Left ventricle myocardium superior (tissue), 1 donor: ENCODE data around the gene COL26A1. TPM values are rescaled to one million over a fixed set of nuclear protein-coding genes. Genes with fewer than 3 reads are reported as not detected.

Experiments used
- ATAC-seq: fragments of 200-7000 bp; cut with Tn5 transposase; one replicate; pipeline ENCODE4 v1.9.1; 2020; ENCODE audit warnings: mild to moderate bottlenecking, moderate library complexity
- DNase-seq: peaks from one replicate; pipeline ENCODE4 v3.0.0-alpha.2; 2020
- intact Hi-C: fragments of 100-400 bp; cut with micrococcal nuclease; formaldehyde crosslinking; loops from one replicate; pipeline ENCODE4 v1.11.0; 2022
- total RNA-seq: library from RNA; stranded (reverse); fragmentation: NEBNext Ultra II Directional; extraction: Animal tissue kit (Norgen Biotek cat#: 25700); gene quantifications from one replicate; pipeline ENCODE4 v1.2.1, GENCODE V29; 2021
- donor health status: DM: no; HTN: yes; CAD: no; lungs with severe emphysema.

COL26A1 gene
- total RNA-seq, 1 donor from 2014 or later, result not detected

DNA sequence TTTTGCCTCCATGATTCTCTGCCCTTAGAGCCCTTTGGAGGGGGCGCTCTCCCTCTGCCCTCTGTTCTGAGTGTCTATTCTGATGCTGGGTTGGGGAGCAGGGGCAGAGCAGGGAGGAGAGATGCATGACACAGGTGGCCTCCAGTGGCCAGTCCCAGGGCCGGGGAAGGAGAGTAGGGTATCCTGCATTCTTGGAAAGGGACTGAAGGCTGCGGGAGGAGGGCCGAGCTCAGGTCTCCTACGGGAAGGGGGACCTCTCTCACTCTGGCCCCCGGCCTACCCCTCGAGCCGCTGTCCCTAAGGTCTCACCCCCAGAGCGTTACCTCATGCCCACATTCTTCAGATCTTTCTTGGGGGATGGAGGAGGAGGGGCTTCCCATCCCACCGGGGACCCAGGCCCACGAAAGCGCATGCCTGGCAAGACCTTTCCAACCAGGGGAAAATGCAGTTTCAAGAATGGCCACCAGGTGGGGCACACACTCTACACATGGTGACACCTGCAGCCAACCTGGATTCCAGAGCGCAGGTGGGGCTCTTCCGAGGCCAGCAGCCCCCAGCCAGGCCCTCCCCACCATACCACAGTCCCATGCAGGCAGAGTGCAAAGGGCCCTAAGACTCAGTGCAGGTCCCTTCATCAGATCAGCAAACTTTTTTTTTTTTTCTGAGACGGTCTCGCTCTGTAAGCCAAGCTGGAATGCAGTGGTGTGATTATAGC lies 180.0 kb downstream of the COL26A1 start:
- DNase-seq, result peak; percentile 64
- ATAC-seq, result peak; percentile 58
- intact Hi-C loops, result loop anchor here (5.0 kb wide), 1 partner anchor 730 kb away; no protein-coding TSS in a partner anchor

DNA sequence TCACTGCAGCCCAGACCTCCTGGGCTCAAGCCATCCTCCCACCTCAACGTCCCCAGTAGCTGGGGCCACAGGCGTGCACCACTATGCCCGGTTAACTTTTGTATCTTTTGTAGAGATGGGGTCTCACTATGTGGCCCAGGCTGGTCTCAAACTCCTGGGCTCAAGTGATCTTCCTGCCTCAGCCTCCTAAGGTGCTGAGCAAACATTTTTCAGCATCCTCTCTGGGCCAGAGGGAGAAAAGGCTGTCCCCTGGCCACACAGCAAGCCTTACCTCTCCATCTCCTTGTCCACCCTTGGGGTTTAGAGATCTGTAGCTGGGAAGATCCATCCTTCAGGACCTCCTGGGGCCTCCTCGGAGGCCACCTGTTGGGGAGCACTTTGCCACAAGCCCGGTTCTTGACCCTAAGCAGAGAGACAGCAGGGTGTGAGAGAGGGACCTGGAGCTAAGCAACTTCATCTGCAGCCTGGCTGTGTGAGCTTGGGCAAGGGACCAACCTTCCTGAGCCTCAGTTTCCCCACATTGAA lies 180.6 kb downstream of the COL26A1 start:
- DNase-seq (no peak), ATAC-seq (no peak)

DNA sequence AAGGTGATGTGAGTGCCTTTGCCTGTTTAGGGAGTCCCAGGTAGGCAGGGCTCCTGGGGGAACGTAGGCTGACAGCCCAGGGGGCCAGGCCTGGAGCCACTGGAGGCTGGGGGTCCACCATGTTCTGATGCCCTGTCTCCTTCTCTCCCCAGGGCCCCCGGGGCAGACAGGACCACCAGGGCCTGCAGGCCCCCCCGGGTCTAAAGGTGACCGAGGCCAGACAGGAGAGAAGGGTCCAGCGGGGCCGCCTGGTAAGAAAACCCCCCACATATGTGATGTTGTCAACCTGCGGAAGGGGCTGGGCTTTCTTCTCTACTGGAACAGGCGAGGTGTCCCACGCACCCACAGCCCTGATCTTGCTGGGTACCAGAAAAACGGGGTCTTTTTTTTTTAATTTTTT lies 181.2 kb downstream of the COL26A1 start:
- intact Hi-C loops, result loop anchor here (5.0 kb wide), 1 partner anchor 728 kb away; no protein-coding TSS in a partner anchor
- no peak for ATAC-seq
- DNase-seq, result no peak

More for the DNA sequence above, 180.6 kb downstream of the COL26A1 start:
- intact Hi-C loops, result loop anchor here (5.0 kb wide), 1 partner anchor 729 kb away; no protein-coding TSS in a partner anchor

- ATAC-seq (no peak), DNase-seq (no peak)
- intact Hi-C loops, result no loop called here
Observed at GRCh38 chr7:101545441-101546190, 182.9 kb downstream of the COL26A1 start.

- intact Hi-C loops, result no loop called here
- ATAC-seq (no peak), DNase-seq (no peak)
Observed at GRCh38 chr7:101546308-101546936, 183.7 kb downstream of the COL26A1 start.

- intact Hi-C loops, result no loop called here
- no peak for DNase-seq
Observed at GRCh38 chr7:101547022-101547915, 184.6 kb downstream of the COL26A1 start.

GRCh38 chr7:101547916-101548661 lies 185.4 kb downstream of the COL26A1 start:
- ATAC-seq (no peak), DNase-seq (no peak)
- intact Hi-C loops, result no loop called here

More at GRCh38 chr7:101547022-101547915, 184.6 kb downstream of the COL26A1 start:
- no peak for ATAC-seq

DNA sequence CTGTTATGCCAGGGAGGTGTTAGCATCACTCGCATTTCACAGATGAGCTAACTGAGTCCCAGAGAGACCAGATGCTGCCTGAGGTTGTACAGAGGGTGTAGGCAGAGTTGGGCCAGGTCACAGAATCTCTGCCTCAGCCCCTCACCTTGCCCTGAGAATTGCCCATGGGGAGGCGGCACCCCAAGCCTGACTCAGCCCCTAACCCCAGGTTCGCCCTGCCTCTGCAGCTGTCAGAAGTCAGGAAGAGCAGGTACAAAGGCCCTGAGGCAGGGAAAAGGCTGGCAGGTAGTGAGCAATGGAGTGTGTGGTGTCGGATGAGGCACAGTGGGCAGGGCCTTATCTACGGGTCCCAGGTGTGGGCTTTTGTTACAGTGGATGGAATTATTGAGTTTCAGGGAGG lies 187.1 kb downstream of the COL26A1 start:
- intact Hi-C loops, result no loop called here
- ATAC-seq, result no peak
- DNase-seq, result no peak

- DNase-seq (no peak), ATAC-seq (no peak)
- intact Hi-C loops, result no loop called here
Observed at GRCh38 chr7:101550641-101551541, 188.2 kb downstream of the COL26A1 start.

DNA sequence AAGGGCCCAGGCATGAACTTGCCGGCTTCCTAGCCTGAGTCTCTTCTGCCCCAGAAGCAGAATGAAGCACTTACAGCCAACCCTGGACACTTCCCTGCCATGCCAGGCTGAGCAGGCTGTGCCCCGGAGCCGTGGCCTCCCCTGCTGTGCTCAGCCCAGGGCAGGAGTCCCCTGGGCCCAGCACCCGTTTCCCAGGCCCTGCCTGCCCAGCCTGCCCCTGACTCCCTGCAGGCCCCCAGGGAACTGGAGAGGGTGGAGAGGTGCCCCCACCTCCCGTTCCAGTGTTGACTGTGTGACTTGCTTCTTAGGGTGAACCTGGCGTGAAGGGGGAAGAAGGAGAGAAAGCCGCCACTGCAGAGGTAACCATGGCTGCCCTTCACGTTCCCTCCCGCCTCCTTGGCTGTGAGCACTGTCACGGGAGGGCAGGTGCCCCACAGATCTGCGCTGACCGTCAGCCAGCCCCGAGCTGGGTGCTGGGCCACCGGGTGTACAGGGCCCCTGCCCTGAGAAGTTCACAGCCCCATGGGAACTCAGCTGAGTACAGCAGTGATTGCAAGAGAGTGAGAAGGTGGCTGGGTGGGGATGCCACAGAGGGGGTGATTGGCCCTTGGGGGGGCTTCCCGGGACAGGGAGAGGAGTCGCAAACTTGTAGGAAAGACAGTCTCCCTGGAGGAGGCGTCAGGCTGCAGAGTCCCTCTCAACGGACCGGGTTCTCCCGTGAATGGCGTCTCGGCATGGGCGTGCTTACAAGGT lies 190.5 kb downstream of the COL26A1 start:
- no peak for DNase-seq
- no peak for ATAC-seq
- intact Hi-C loops, result no loop called here

GRCh38 chr7:101553771-101554445 lies 191.2 kb downstream of the COL26A1 start:
- intact Hi-C loops, result no loop called here
- ATAC-seq (no peak), DNase-seq (no peak)

DNA sequence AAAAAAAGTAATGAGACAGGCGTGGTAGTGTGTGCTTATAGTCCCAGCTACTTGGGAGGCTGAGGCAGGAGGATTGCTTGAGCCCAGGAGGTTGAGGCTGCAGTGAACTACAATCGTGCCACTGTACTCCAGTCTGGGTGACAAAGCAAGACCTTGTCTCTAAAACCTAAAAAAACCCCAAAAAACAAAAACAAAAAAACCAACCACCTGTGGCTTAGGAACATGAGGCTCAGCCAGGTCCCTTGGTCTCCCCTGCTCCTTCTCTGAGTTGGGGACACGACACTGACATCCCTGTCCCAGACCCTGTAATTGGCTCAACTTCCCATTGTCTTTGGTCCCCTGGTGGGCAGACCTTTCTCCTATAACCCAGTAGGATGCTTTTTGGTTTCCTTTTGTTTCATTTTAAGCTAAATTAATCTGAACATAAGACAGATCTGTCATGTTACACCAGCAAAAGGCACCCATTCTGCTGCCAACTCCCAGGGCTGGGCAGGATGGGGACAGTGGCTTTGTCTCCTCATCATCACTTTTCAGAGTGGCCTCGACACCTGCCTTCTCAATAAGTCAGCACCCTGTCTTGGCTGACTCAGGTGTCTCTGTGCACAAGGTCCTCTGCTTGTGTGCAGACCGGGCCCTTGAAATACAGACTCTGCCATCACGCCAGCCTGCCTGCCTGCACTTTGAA lies 192.1 kb downstream of the COL26A1 start:
- DNase-seq (no peak), ATAC-seq (no peak)
- intact Hi-C loops, result no loop called here

DNA sequence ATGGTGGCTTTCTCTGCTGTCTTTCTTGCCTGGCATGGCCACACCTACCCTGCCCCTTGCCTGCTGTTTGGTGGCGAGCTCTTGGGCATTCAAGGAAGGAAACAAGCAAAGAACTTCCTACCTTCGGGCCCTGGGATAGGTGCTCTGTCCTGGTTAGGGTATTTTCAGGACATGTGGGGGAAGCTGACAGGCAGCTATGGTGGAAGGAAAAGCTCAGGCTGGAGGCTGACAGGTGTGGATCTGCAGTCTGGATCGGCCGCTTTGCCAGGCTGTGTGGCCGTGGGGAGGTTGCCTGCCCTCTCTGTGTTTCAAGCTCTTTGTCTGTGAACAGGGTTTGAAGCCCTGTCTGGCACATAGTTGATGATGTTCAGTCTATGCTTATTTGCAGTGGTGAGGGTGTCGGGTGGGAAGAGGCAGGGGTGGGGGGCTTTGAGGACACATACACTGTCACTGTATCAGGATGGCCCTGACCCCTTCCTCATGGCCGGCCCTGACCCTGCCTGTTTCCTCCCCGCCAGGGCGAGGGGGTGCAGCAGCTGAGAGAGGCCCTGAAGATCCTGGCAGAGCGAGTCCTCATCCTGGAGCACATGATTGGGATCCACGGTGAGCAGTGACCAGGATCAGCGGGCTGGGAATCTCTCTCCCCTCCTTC lies 192.7 kb downstream of the COL26A1 start:
- ATAC-seq (no peak), DNase-seq (no peak)
- intact Hi-C loops, result no loop called here

GRCh38 chr7:101555921-101556275 lies 193.2 kb downstream of the COL26A1 start:
- ATAC-seq (no peak), DNase-seq (no peak)
- intact Hi-C loops, result no loop called here

GRCh38 chr7:101556453-101556968 lies 193.8 kb downstream of the COL26A1 start:
- intact Hi-C loops, result no loop called here
- ATAC-seq, result no peak
- DNase-seq, result no peak
